D721Med (cell line): ENCODE data around the gene SMG7.

Source experiments
- DNase-seq: peaks from one replicate; pipeline ENCODE4 v3.0.0; 2011; ENCODE audit warnings: low spot score; ENCODE audit not compliant: insufficient read length
- FAIRE-seq: peaks from 2 replicates; lab custom pipeline; 2011; peaks lifted over from hg19 to GRCh38; lab: Jason Lieb, UNC
- CTCF ChIP-seq: IDR thresholded peaks from 2 replicates; pipeline ENCODE4 v1.5.1; 2012; ENCODE audit warnings: mild to moderate bottlenecking, control low read depth; ENCODE audit not compliant: insufficient read depth; ENCODE audit errors: missing control alignments

Gene SMG7

GRCh38 chr1:183553331-183553730, 81.0 kb downstream of the SMG7 start:
- TF ChIP-seq CTCF = no peak
- FAIRE-seq = no peak

GRCh38 chr1:183553764-183554163, 81.5 kb downstream of the SMG7 start:
- TF ChIP-seq CTCF = no peak
- FAIRE-seq (no peak), DNase-seq (no peak)

More at GRCh38 chr1:183553331-183553730, 81.0 kb downstream of the SMG7 start:
- DNase-seq = no peak

GRCh38 chr1:183554577-183554976, 82.3 kb downstream of the SMG7 start:
- no peak for TF ChIP-seq CTCF
- DNase-seq (no peak), FAIRE-seq (no peak)

- no peak for TF ChIP-seq CTCF
- no peak for DNase-seq
- no peak for FAIRE-seq
Observed at GRCh38 chr1:183559061-183559460, 86.8 kb downstream of the SMG7 start.

GRCh38 chr1:183562701-183563100, 90.4 kb downstream of the SMG7 start:
- TF ChIP-seq CTCF = no peak
- FAIRE-seq (no peak), DNase-seq (no peak)

GRCh38 chr1:183565261-183565660, 93.0 kb downstream of the SMG7 start:
- DNase-seq (no peak), FAIRE-seq (no peak)
- no peak for TF ChIP-seq CTCF

GRCh38 chr1:183566026-183566425, 93.7 kb downstream of the SMG7 start:
- no peak for FAIRE-seq
- no peak for TF ChIP-seq CTCF
- DNase-seq = no peak
